Measurements from ENCODE around the gene HOXD11. TPM values are rescaled to one million over a fixed set of nuclear protein-coding genes. Genes with fewer than 3 reads are reported as not detected.

Gene HOXD11
- total RNA-seq, 1 experiment from 2014 or later: not detected

GRCh38 chr2:176088048-176088936 lies 18.8 kb upstream of the HOXD11 start:
- Mint-ChIP-seq H3K27ac (no peak overlapping the region), H3K27me3 (ENCODE audit: low read depth) (peaks cover 97% of the 10 kb centered on the region), H3K4me3 (peak overlapping the region; percentile 81), H3K36me3 (peaks cover 7% of the 10 kb centered on the region), H3K4me1 (peaks cover 44% of the 10 kb centered on the region), H3K9me3 (no peaks in the 10 kb centered on the region)
- DNase-seq (ENCODE audit: low spot score) (peak; percentile 79), ATAC-seq (peak; percentile 43)
- ChIA-PET CTCF (interaction anchor here (0.6 to 2.4 kb wide), 8 partner anchors 9 to 94 kb away, joined by 3 to 27 read pairs (median 3); partner anchors contain the start of gene HOXD11), POLR2A (no interaction called here)
- TF ChIP-seq EMX1 (CRISPR knock-in tag; IDR thresholded peaks at IDR 0.05) (no peak), ZNF138 (CRISPR knock-in tag; conservative IDR thresholded peaks at IDR 0.05) (no peak), ZNF263 (CRISPR knock-in tag; IDR thresholded peaks at IDR 0.05; ENCODE audit: low read depth) (no peak), FOXP1 (CRISPR knock-in tag; IDR thresholded peaks at IDR 0.05; ENCODE audit: borderline replicate concordance) (0 out of 2 replicates have a peak, but pooled peaks have one; percentile 68), TEAD4 (CRISPR knock-in tag; IDR thresholded peaks at IDR 0.05) (no peak), ZNF671 (CRISPR knock-in tag; IDR thresholded peaks at IDR 0.05) (no peak), ZBTB21 (CRISPR knock-in tag; IDR thresholded peaks at IDR 0.05; ENCODE audit: borderline replicate concordance) (no peak), TCF7 (CRISPR knock-in tag; IDR thresholded peaks at IDR 0.05; ENCODE audit: low read depth) (no peak), NR1H2 (CRISPR knock-in tag; IDR thresholded peaks at IDR 0.05) (no peak), ZNF317 (CRISPR knock-in tag; IDR thresholded peaks at IDR 0.05; ENCODE audit: borderline replicate concordance, low read depth) (no peak), TP53 (CRISPR knock-in tag; IDR thresholded peaks at IDR 0.05) (no peak), CREM (CRISPR knock-in tag; IDR thresholded peaks at IDR 0.05) (no peak), CTCF (IDR thresholded peaks at IDR 0.05) (no peak), PRDM15 (CRISPR knock-in tag; IDR thresholded peaks at IDR 0.05) (peak; percentile 73), KAT7 (CRISPR knock-in tag; IDR thresholded peaks at IDR 0.05; ENCODE audit: borderline replicate concordance) (no peak), FOXK1 (CRISPR knock-in tag; IDR thresholded peaks at IDR 0.05) (peak; percentile 37; the same call in 1 of the 2 replicates), ZNF121 (CRISPR knock-in tag; IDR thresholded peaks at IDR 0.05) (no peak), ZNF281 (CRISPR knock-in tag; IDR thresholded peaks at IDR 0.05) (no peak), MYBL2 (CRISPR knock-in tag; IDR thresholded peaks at IDR 0.05) (no peak), ZNF512 (CRISPR knock-in tag; IDR thresholded peaks at IDR 0.05; ENCODE audit: borderline replicate concordance) (no peak), SMAD4 (CRISPR knock-in tag; IDR thresholded peaks at IDR 0.05) (no peak)
- TF ChIP-seq, protein P1, sequence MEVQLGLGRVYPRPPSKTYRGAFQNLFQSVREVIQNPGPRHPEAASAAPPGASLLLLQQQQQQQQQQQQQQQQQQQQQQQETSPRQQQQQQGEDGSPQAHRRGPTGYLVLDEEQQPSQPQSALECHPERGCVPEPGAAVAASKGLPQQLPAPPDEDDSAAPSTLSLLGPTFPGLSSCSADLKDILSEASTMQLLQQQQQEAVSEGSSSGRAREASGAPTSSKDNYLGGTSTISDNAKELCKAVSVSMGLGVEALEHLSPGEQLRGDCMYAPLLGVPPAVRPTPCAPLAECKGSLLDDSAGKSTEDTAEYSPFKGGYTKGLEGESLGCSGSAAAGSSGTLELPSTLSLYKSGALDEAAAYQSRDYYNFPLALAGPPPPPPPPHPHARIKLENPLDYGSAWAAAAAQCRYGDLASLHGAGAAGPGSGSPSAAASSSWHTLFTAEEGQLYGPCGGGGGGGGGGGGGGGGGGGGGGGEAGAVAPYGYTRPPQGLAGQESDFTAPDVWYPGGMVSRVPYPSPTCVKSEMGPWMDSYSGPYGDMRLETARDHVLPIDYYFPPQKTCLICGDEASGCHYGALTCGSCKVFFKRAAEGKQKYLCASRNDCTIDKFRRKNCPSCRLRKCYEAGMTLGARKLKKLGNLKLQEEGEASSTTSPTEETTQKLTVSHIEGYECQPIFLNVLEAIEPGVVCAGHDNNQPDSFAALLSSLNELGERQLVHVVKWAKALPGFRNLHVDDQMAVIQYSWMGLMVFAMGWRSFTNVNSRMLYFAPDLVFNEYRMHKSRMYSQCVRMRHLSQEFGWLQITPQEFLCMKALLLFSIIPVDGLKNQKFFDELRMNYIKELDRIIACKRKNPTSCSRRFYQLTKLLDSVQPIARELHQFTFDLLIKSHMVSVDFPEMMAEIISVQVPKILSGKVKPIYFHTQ (CRISPR knock-in tag; IDR thresholded peaks at IDR 0.05): no peak
- TF ChIP-seq, protein P2, sequence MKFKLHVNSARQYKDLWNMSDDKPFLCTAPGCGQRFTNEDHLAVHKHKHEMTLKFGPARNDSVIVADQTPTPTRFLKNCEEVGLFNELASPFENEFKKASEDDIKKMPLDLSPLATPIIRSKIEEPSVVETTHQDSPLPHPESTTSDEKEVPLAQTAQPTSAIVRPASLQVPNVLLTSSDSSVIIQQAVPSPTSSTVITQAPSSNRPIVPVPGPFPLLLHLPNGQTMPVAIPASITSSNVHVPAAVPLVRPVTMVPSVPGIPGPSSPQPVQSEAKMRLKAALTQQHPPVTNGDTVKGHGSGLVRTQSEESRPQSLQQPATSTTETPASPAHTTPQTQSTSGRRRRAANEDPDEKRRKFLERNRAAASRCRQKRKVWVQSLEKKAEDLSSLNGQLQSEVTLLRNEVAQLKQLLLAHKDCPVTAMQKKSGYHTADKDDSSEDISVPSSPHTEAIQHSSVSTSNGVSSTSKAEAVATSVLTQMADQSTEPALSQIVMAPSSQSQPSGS (CRISPR knock-in tag; IDR thresholded peaks at IDR 0.05; ENCODE audit: borderline replicate concordance, low read depth): no peak

Data from WTC11 (cell line).